Smooth muscle cell (in vitro differentiated cells): Measurements from ENCODE around the gene TPP2. TPM values are rescaled to one million over a fixed set of nuclear protein-coding genes. Genes with fewer than 3 reads are reported as not detected.

Source experiments
- DNase-seq: peaks from one replicate; lab custom pipeline; 2025; ENCODE audit not compliant: unreplicated experiment; lab: John Stamatoyannopoulos, UW
- H2AFZ ChIP-seq: fragments of 200-600 bp; sonication (generic); 2 replicates; pipeline ENCODE4 v1.6.0; 2016; ENCODE audit warnings: antibody characterized with exemption, low read depth, mild to moderate bottlenecking
- H3F3A ChIP-seq: fragments of 200-600 bp; sonication (generic); 2 replicates; pipeline ENCODE4 v1.6.0; 2017; ENCODE audit warnings: antibody characterized with exemption, low read depth
- H3K27ac ChIP-seq: fragments of 200-600 bp; sonication (generic); 2 replicates; pipeline ENCODE4 v1.5.1; 2016; ENCODE audit warnings: low read depth, mild to moderate bottlenecking
- H3K27me3 ChIP-seq: fragments of 200-600 bp; sonication (generic); 2 replicates; pipeline ENCODE4 v1.6.1; 2016; ENCODE audit warnings: low read depth, mild to moderate bottlenecking
- H3K36me3 ChIP-seq: fragments of 200-600 bp; sonication (generic); 2 replicates; pipeline ENCODE4 v1.5.1; 2016; ENCODE audit warnings: low read depth
- H3K4me1 ChIP-seq: fragments of 200-600 bp; sonication (generic); 2 replicates; pipeline ENCODE4 v1.5.1; 2016; ENCODE audit warnings: low read depth
- H3K4me2 ChIP-seq: fragments of 200-600 bp; sonication (generic); 2 replicates; pipeline ENCODE4 v1.6.0; 2016; ENCODE audit warnings: mild to moderate bottlenecking
- H3K4me3 ChIP-seq: fragments of 200-600 bp; sonication (generic); 2 replicates; pipeline ENCODE4 v1.5.1; 2016; ENCODE audit warnings: mild to moderate bottlenecking
- H3K79me2 ChIP-seq: fragments of 200-600 bp; sonication (generic); 2 replicates; pipeline ENCODE4 v1.6.0; 2016; ENCODE audit warnings: low read depth, mild to moderate bottlenecking
- H3K9ac ChIP-seq: fragments of 200-600 bp; sonication (generic); 2 replicates; pipeline ENCODE4 v1.6.0; 2016; ENCODE audit warnings: low read depth
- H3K9me3 ChIP-seq: fragments of 200-600 bp; sonication (generic); replicated peaks from 2 replicates; pipeline ENCODE4 v1.5.1; 2016; ENCODE audit warnings: low read depth
- H4K20me1 ChIP-seq: fragments of 200-600 bp; sonication (generic); 2 replicates; pipeline ENCODE4 v1.6.0; 2016; ENCODE audit warnings: low read depth
- CTCF ChIP-seq: fragments of 200-600 bp; sonication (generic); IDR thresholded peaks from 2 replicates; pipeline ENCODE4 v1.5.1; 2017; ENCODE audit warnings: borderline replicate concordance, mild to moderate bottlenecking, antibody characterized with exemption; ENCODE audit not compliant: insufficient read depth, poor library complexity, severe bottlenecking
- WGBS: methylation state at CpG from one replicate; pipeline ENCODE4 v1.1.7; 2016; ENCODE audit warnings: low lambda C conversion rate; 5-methylcytosine and 5-hydroxymethylcytosine counted together
- polyA plus RNA-seq: library from polyadenylated mRNA; unstranded; fragments of >200 nt; fragmentation: Nextera tagmentation; extraction: Ambion mirVana; gene quantifications from 2 replicates; pipeline ENCODE4 v1.2.1, GENCODE V29; 2016
- total RNA-seq: library from RNA; depleted of rRNA; stranded (reverse); fragments of >200 nt; gene quantifications from 2 replicates; pipeline ENCODE4 v1.2.3, GENCODE V29; 2014

The TPP2 gene
- total and polyA plus RNA-seq, 2 experiments from 2014 or later, result 13.0 to 38.7 TPM

- no peak for DNase-seq
- WGBS, result 85% methylated on average over 4 of the region's 4 CpGs
- Histone ChIP-seq H3K27me3 (no peaks in the 10 kb centered on the region), H3K27ac (no peak overlapping the region), H3K79me2 (no peaks in the 10 kb centered on the region), H3K36me3 (peaks cover 8% of the 10 kb centered on the region), H2AFZ (no peak overlapping the region), H4K20me1 (no peaks in the 10 kb centered on the region), H3K9ac (no peak overlapping the region), H3K4me1 (no peaks in the 10 kb centered on the region), H3K4me2 (no peak overlapping the region), H3K9me3 (no peaks in the 10 kb centered on the region), H3K4me3 (no peak overlapping the region), H3F3A (peaks cover 3% of the 10 kb centered on the region)
- TF ChIP-seq CTCF, result no peak
These were observed 83.4 kb downstream of the TPP2 start for GRCh38 chr13:102680133-102680717.

- TF ChIP-seq CTCF, result no peak
- Histone ChIP-seq H2AFZ (no peak overlapping the region), H3K4me1 (no peaks in the 10 kb centered on the region), H3K79me2 (no peaks in the 10 kb centered on the region), H3K4me2 (no peak overlapping the region), H3K4me3 (no peak overlapping the region), H3K27me3 (no peaks in the 10 kb centered on the region), H3F3A (peaks cover 3% of the 10 kb centered on the region), H3K9ac (no peak overlapping the region), H3K27ac (no peak overlapping the region), H3K36me3 (peaks cover 8% of the 10 kb centered on the region), H3K9me3 (no peaks in the 10 kb centered on the region), H4K20me1 (no peaks in the 10 kb centered on the region)
- DNase-seq, result no peak
- WGBS, result 85% methylated on average over 5 of the region's 5 CpGs
These were observed 84.3 kb downstream of the TPP2 start for GRCh38 chr13:102680842-102681740.

GRCh38 chr13:102682211-102682610 is 85.4 kb downstream of the TPP2 start:
- Histone ChIP-seq H4K20me1 (no peaks in the 10 kb centered on the region), H3F3A (peaks cover 3% of the 10 kb centered on the region), H3K9ac (no peak overlapping the region), H3K36me3 (peaks cover 8% of the 10 kb centered on the region), H3K27me3 (no peaks in the 10 kb centered on the region), H3K9me3 (no peaks in the 10 kb centered on the region), H3K79me2 (no peaks in the 10 kb centered on the region), H3K4me2 (no peak overlapping the region), H2AFZ (no peak overlapping the region), H3K27ac (no peak overlapping the region), H3K4me1 (peaks cover 7% of the 10 kb centered on the region), H3K4me3 (no peak overlapping the region)
- TF ChIP-seq CTCF, result no peak
- WGBS, result 68% methylated on average over 4 of the region's 4 CpGs
- no peak for DNase-seq

GRCh38 chr13:102682727-102683126 is 85.9 kb downstream of the TPP2 start:
- no peak overlapping the region for H3K4me3 ChIP-seq
- peaks cover 8% of the 10 kb centered on the region for H3K36me3 ChIP-seq
- no peaks in the 10 kb centered on the region for H3K27me3 ChIP-seq
- H3K9me3 ChIP-seq, result no peaks in the 10 kb centered on the region
- H3K4me1 ChIP-seq, result peaks cover 12% of the 10 kb centered on the region
- peaks cover 3% of the 10 kb centered on the region for H3F3A ChIP-seq
- H3K27ac ChIP-seq, result no peak overlapping the region
- no peak for TF ChIP-seq CTCF
- no peak overlapping the region for H2AFZ ChIP-seq
- no peak overlapping the region for H3K4me2 ChIP-seq
- DNase-seq, result no peak
- 74% methylated on average over 3 of the region's 3 CpGs for WGBS
- no peaks in the 10 kb centered on the region for H3K79me2 ChIP-seq
- H4K20me1 ChIP-seq, result no peaks in the 10 kb centered on the region
- no peak overlapping the region for H3K9ac ChIP-seq
